SK-N-SH treated with all-trans-retinoic acid at 6 μM for 48 hours (cell line): ENCODE measurements around the gene PTPRN2.

Experiments
- ATAC-seq: fragments of 200-7000 bp; cut with Tn5 transposase; 3 replicates; pipeline ENCODE4 v1.9.1; 2020; ENCODE audit warnings: mild to moderate bottlenecking, moderate library complexity
- BACH2 ChIP-seq: fragments of 250-450 bp; sonication (Bioruptor Pico); IDR thresholded peaks from 2 replicates; pipeline ENCODE4 v1.9.0; 2021; ENCODE audit warnings: mild to moderate bottlenecking, borderline replicate concordance
- CREB5 ChIP-seq: fragments of 250-450 bp; sonication (Bioruptor Pico); IDR thresholded peaks from 2 replicates; pipeline ENCODE4 v1.5.1; 2020; ENCODE audit warnings: low read depth, mild to moderate bottlenecking, moderate library complexity
- ESRRG ChIP-seq: fragments of 250-450 bp; sonication (Bioruptor Pico); IDR thresholded peaks from 2 replicates; pipeline ENCODE4 v1.6.1; 2021; ENCODE audit warnings: mild to moderate bottlenecking
- GLIS3 ChIP-seq: fragments of 250-450 bp; sonication (Bioruptor Pico); IDR thresholded peaks from 2 replicates; pipeline ENCODE4 v1.5.0; 2020; ENCODE audit warnings: mild to moderate bottlenecking, moderate library complexity
- OSR1 ChIP-seq: fragments of 250-450 bp; sonication (Bioruptor Pico); IDR thresholded peaks from 2 replicates; pipeline ENCODE4 v1.8.0; 2022; ENCODE audit warnings: moderate library complexity, mild to moderate bottlenecking, inconsistent platforms
- PATZ1 ChIP-seq: fragments of 250-450 bp; sonication (Bioruptor Pico); IDR thresholded peaks from 2 replicates; pipeline ENCODE4 v1.8.0; 2020; ENCODE audit warnings: mild to moderate bottlenecking, moderate library complexity, borderline replicate concordance
- PPARA ChIP-seq: fragments of 250-450 bp; sonication (Bioruptor Pico); IDR thresholded peaks from 2 replicates; pipeline ENCODE4 v1.5.0; 2020; ENCODE audit warnings: mild to moderate bottlenecking, borderline replicate concordance
- RARB ChIP-seq: fragments of 250-450 bp; sonication (Bioruptor Pico); IDR thresholded peaks from 2 replicates; pipeline ENCODE4 v1.8.0; 2021; ENCODE audit warnings: mild to moderate bottlenecking, moderate library complexity
- SNAI2 ChIP-seq: fragments of 250-450 bp; sonication (Bioruptor Pico); IDR thresholded peaks from 2 replicates; pipeline ENCODE4 v1.5.0; 2020; ENCODE audit warnings: mild to moderate bottlenecking, moderate library complexity
- TCF4 ChIP-seq: fragments of 250-450 bp; sonication (Bioruptor Pico); IDR thresholded peaks from 2 replicates; pipeline ENCODE4 v1.8.0; 2021; ENCODE audit warnings: mild to moderate bottlenecking, moderate library complexity, borderline replicate concordance
- TOX ChIP-seq: fragments of 250-450 bp; sonication (Bioruptor Pico); IDR thresholded peaks from 2 replicates; pipeline ENCODE4 v1.8.0; 2021; ENCODE audit warnings: mild to moderate bottlenecking, moderate library complexity, borderline replicate concordance
- ZC3H10 ChIP-seq: fragments of 250-450 bp; sonication (Bioruptor Pico); IDR thresholded peaks from 2 replicates; pipeline ENCODE4 v1.5.1; 2021; ENCODE audit warnings: mild to moderate bottlenecking, moderate library complexity
- ZFP3 ChIP-seq: fragments of 250-450 bp; sonication (Bioruptor Pico); IDR thresholded peaks from 2 replicates; pipeline ENCODE4 v1.5.0; 2020; ENCODE audit warnings: mild to moderate bottlenecking, moderate library complexity
- ZFP30 ChIP-seq: fragments of 450-650 bp; formaldehyde crosslinking; IDR thresholded peaks from 2 replicates; pipeline ENCODE4 v1.5.0; 2022; ENCODE audit warnings: mild to moderate bottlenecking, moderate library complexity
- ZNF565 ChIP-seq: fragments of 450-650 bp; formaldehyde crosslinking; conservative IDR thresholded peaks from 2 replicates; pipeline ENCODE4 v1.5.0; 2020; ENCODE audit warnings: low read depth, mild to moderate bottlenecking, moderate library complexity
- ZNF70 ChIP-seq: fragments of 450-650 bp; formaldehyde crosslinking; IDR thresholded peaks from 2 replicates; pipeline ENCODE4 v1.5.0; 2020; ENCODE audit warnings: mild to moderate bottlenecking, moderate library complexity
- ZNF8 ChIP-seq: fragments of 450-650 bp; formaldehyde crosslinking; IDR thresholded peaks from 2 replicates; pipeline ENCODE4 v1.5.0; 2020; ENCODE audit warnings: mild to moderate bottlenecking, moderate library complexity
- TF ChIP-seq, protein P1 (sequence below): fragments of 250-450 bp; sonication (Bioruptor Pico); IDR thresholded peaks from 2 replicates; pipeline ENCODE4 v1.5.1; 2021; ENCODE audit warnings: mild to moderate bottlenecking, moderate library complexity

PTPRN2 gene

DNA sequence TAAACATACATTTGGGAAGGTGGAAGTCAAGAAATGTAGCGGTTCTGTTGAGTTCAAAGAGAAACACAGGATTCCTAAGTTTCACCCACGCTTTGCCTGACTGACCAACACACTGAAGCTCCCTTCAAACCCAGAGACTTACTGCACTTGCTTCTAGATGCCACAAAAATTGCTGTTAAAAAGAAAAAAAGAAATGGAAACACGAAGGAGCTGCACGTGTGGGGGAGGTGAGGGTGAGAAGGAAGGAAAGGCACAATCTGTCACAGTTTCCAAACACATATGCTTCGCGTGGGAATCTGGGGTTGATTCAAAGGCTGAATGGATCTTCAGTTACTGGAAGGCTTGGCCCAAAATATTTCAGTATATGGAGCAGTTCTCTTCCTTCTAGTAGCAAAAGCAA is 755.2 kb downstream of the PTPRN2 start:
- TF ChIP-seq ZNF8 (no peak), BACH2 (CRISPR knock-in tag) (no peak), PATZ1 (CRISPR knock-in tag) (no peak), TCF4 (CRISPR knock-in tag) (no peak), ZFP3 (CRISPR knock-in tag) (no peak)
- TF ChIP-seq, protein P1, sequence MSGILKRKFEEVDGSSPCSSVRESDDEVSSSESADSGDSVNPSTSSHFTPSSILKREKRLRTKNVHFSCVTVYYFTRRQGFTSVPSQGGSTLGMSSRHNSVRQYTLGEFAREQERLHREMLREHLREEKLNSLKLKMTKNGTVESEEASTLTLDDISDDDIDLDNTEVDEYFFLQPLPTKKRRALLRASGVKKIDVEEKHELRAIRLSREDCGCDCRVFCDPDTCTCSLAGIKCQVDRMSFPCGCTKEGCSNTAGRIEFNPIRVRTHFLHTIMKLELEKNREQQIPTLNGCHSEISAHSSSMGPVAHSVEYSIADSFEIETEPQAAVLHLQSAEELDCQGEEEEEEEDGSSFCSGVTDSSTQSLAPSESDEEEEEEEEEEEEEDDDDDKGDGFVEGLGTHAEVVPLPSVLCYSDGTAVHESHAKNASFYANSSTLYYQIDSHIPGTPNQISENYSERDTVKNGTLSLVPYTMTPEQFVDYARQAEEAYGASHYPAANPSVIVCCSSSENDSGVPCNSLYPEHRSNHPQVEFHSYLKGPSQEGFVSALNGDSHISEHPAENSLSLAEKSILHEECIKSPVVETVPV (CRISPR knock-in tag), result no peak
- no peak for ATAC-seq

GRCh38 chr7:157832006-157832405 is 755.6 kb downstream of the PTPRN2 start:
- ATAC-seq, result no peak
- no peak for TF ChIP-seq ZNF565
- no peak for TF ChIP-seq PATZ1 (CRISPR knock-in tag)
- TF ChIP-seq ZNF70 (CRISPR knock-in tag), result no peak
- no peak for TF ChIP-seq TOX (CRISPR knock-in tag)
- no peak for TF ChIP-seq ZFP30
- no peak for TF ChIP-seq RARB (CRISPR knock-in tag)
- no peak for TF ChIP-seq OSR1 (CRISPR knock-in tag)
- no peak for TF ChIP-seq SNAI2 (CRISPR knock-in tag)
- no peak for TF ChIP-seq CREB5
- TF ChIP-seq, protein P1 (CRISPR knock-in tag), result no peak
- no peak for TF ChIP-seq TCF4 (CRISPR knock-in tag)
- no peak for TF ChIP-seq ZNF8

- TF ChIP-seq ZC3H10 (no peak), TOX (CRISPR knock-in tag) (no peak), ESRRG (CRISPR knock-in tag) (no peak), GLIS3 (CRISPR knock-in tag) (no peak), PPARA (CRISPR knock-in tag) (no peak), SNAI2 (CRISPR knock-in tag) (no peak), TCF4 (CRISPR knock-in tag) (no peak), ZNF565 (no peak), ZFP30 (no peak)
- TF ChIP-seq, protein P1 (CRISPR knock-in tag), result no peak
- no peak for ATAC-seq
Measured at GRCh38 chr7:157831143-157831905, 756.3 kb downstream of the PTPRN2 start.
